Measurements from ENCODE around the gene AFM. TPM values are rescaled to one million over a fixed set of nuclear protein-coding genes. Genes with fewer than 3 reads are reported as not detected.

AFM gene
- total RNA-seq, 1 experiment from 2014 or later, result not detected

DNA sequence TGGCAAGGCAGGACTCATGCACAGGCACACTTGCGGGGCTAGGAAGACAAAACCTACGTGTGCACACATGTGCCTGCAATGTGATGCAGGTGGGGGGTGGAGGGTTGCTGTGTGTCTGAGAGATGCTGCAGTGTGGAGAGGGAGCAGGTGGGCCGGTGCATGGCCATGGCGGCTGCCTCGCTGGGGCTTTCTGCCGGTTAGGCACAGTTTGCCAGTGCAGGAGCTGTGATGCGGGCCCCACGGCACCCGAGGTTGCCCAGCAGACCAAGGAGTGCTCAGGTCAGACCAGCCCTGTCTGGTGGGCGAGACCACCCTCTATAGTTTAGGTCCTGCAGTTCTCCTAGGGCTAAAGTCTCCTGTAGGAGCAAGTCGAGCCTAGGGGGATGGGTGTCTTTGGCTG is 4.4 kb upstream of the AFM start:
- H3K4me3 ChIP-seq, result no peak overlapping the region
- H3K36me3 ChIP-seq, result no peaks in the 10 kb centered on the region
- H3K9me3 ChIP-seq, result no peaks in the 10 kb centered on the region
- no peaks in the 10 kb centered on the region for H3K27me3 ChIP-seq
- DNase-seq, result no peak

DNA sequence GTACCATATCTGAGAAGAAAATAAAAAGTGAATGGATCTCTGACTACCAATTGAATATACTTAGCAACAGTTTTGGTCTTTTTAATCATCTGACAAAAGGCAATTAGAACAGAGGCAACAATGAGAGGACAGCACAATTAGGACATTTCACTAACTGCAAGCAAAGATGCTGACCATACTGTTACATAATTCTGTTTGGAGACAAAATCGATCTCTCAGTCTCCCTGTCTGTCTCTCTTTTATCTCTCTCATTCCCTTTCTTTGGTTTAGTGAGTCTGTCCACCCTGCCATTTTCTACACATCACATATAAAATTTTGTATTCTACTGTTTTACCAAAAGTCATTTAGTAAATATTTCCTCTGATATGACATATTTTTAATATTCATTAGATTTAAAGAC is 2.2 kb upstream of the AFM start:
- Histone ChIP-seq H3K9me3 (no peaks in the 10 kb centered on the region), H3K36me3 (no peaks in the 10 kb centered on the region), H3K4me3 (no peak overlapping the region), H3K27me3 (no peaks in the 10 kb centered on the region)
- DNase-seq, result no peak

- no peaks in the 10 kb centered on the region for H3K27me3 ChIP-seq
- H3K9me3 ChIP-seq, result no peaks in the 10 kb centered on the region
- H3K4me3 ChIP-seq, result no peak overlapping the region
- no peaks in the 10 kb centered on the region for H3K36me3 ChIP-seq
- DNase-seq, result no peak
These were observed 3.5 kb downstream of the AFM start for GRCh38 chr4:73485085-73485484.

DNA sequence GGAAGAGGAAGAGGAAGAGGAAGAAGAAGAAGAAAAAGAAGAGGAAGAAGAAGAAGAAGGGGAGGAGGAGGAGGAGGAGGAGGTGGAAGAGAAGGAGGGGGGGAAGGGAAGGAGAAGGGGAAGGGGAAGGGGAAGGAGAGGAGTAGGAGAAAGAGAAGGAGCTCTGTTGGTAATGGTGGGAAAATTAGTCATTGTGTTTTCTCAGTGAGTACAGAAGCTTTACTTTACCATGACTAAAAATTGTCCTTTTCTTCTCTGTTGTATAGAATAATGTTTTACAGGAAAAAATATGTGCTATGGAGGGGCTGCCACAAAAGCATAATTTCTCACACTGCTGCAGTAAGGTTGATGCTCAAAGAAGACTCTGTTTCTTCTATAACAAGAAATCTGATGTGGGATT is 4.1 kb downstream of the AFM start:
- Histone ChIP-seq H3K4me3 (no peak overlapping the region), H3K27me3 (no peaks in the 10 kb centered on the region), H3K36me3 (no peaks in the 10 kb centered on the region), H3K9me3 (no peaks in the 10 kb centered on the region)
- no peak for DNase-seq

GRCh38 chr4:73486497-73486896 is 5.0 kb downstream of the AFM start:
- Histone ChIP-seq H3K27me3 (no peaks in the 10 kb centered on the region), H3K4me3 (no peak overlapping the region), H3K36me3 (no peaks in the 10 kb centered on the region), H3K9me3 (no peaks in the 10 kb centered on the region)
- no peak for DNase-seq

DNA sequence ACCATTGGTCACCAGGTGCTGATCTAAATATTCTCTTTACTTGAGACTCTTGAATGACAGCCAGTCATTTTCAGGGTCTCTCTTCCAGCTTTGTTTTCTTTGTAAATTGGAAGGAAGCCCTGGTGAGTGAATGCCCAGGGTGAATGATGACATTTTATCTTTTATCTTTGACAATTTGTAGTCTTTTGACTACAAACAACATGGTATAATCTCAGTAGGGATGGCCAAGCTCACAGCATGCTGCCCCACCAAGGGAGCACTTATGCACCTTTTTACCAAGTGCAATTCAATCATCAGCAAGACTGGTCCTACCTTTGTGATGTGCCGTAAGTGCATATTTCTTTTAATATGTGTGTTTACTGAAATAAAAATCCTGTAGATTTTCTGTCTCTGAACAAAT is 5.7 kb downstream of the AFM start:
- no peaks in the 10 kb centered on the region for H3K9me3 ChIP-seq
- H3K27me3 ChIP-seq, result no peaks in the 10 kb centered on the region
- DNase-seq, result no peak
- no peaks in the 10 kb centered on the region for H3K36me3 ChIP-seq
- no peak overlapping the region for H3K4me3 ChIP-seq

- DNase-seq, result no peak
- H3K27me3 ChIP-seq, result no peaks in the 10 kb centered on the region
These were observed 18.6 kb downstream of the AFM start for GRCh38 chr4:73499996-73500765.

GRCh38 chr4:73501664-73502265 is 20.2 kb downstream of the AFM start:
- H3K4me3 ChIP-seq, result no peak overlapping the region
- no peaks in the 10 kb centered on the region for H3K27me3 ChIP-seq
- H3K36me3 ChIP-seq, result no peaks in the 10 kb centered on the region
- no peaks in the 10 kb centered on the region for H3K9me3 ChIP-seq
- no peak for DNase-seq

More at GRCh38 chr4:73499996-73500765, 18.6 kb downstream of the AFM start:
- Histone ChIP-seq H3K36me3 (no peaks in the 10 kb centered on the region), H3K9me3 (no peaks in the 10 kb centered on the region), H3K4me3 (peak overlapping the region; percentile 21)

DNA sequence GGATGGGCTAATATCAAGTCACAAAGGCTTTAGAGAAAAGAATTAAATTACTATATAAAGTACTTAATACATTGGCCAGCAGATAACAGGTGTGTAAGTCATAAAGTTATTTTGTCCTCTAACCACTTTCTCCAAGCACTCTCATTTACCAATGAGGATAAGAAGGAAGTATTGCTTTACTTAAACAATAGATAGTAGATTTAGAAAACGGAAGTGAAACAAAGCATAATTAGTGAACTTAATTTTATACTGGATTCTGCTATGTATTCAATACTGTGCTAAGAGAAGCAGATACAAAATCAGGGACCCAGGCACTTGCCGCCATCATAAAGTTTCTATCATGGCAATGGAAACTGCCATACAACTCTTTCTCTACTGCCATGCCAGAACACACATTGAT is 24.0 kb downstream of the AFM start:
- Histone ChIP-seq H3K9me3 (no peaks in the 10 kb centered on the region), H3K27me3 (no peaks in the 10 kb centered on the region), H3K4me3 (no peak overlapping the region), H3K36me3 (no peaks in the 10 kb centered on the region)
- no peak for DNase-seq

DNA sequence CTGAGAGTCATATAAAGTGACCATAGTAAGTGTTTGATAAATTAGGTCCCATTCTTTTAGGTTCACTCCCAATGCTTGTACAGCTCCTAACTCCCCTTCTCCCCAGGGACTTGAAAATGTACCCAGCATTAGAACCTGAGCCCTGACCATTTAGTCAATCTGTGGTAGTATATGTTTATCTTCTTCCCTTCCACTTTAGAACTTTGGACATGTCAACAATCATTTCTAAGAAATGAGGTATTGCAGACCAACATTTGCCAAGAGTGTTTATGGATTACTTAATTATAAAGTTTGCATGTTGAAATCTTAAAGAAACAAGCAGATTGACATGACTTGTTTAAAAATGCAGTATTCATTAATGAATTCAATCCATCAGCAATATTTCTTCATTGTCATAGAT is 26.0 kb downstream of the AFM start:
- Histone ChIP-seq H3K4me3 (no peak overlapping the region), H3K27me3 (no peaks in the 10 kb centered on the region), H3K36me3 (no peaks in the 10 kb centered on the region), H3K9me3 (no peaks in the 10 kb centered on the region)
- DNase-seq, result no peak

DNA sequence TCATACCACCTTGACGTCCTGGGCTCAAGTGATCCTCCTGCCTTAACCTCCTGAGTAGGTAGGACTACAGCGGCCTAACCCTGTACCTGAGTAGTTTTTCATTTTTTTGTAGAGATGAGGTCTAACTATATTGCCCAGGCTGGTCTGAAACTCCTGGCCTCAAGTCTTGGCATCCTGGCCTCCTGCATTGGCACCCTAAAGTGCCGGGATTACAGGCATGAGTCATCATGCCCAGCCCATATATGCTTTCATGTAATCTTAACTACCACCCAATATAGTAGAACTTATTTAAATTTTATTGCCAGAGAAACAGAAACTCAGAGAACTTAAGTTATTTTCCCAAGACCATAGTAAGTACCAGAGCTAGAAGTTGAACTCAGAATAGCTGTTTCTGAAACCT is 27.1 kb downstream of the AFM start:
- H3K9me3 ChIP-seq, result no peaks in the 10 kb centered on the region
- DNase-seq, result peak; percentile 48
- H3K36me3 ChIP-seq, result no peaks in the 10 kb centered on the region
- no peak overlapping the region for H3K4me3 ChIP-seq
- no peaks in the 10 kb centered on the region for H3K27me3 ChIP-seq

GRCh38 chr4:73518340-73518739 is 36.8 kb downstream of the AFM start:
- no peaks in the 10 kb centered on the region for H3K36me3 ChIP-seq
- no peaks in the 10 kb centered on the region for H3K9me3 ChIP-seq
- no peaks in the 10 kb centered on the region for H3K27me3 ChIP-seq
- no peak overlapping the region for H3K4me3 ChIP-seq
- DNase-seq, result no peak

DNA sequence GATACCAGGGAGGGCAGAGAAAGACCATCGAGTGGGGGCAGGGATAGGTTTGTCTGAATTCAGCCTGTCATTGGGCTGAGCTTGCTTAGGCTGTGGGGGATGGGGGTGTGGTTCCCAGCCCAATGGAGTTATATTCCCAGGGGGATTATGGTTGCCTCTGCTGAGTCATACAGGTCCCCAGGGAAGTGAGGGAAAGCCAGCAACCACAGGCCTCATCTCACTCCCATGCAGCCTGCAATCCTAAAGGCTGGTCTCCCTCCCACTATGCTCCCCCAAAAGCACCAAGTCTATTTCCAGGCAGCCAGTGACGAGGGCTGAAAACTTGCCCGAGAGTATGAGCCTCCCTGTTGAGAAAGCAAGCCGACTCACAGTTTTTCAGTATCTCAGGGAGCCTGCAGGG is 39.3 kb downstream of the AFM start:
- no peaks in the 10 kb centered on the region for H3K9me3 ChIP-seq
- peak; percentile 32 for DNase-seq
- no peaks in the 10 kb centered on the region for H3K36me3 ChIP-seq
- no peaks in the 10 kb centered on the region for H3K27me3 ChIP-seq
- H3K4me3 ChIP-seq, result no peak overlapping the region

DNA sequence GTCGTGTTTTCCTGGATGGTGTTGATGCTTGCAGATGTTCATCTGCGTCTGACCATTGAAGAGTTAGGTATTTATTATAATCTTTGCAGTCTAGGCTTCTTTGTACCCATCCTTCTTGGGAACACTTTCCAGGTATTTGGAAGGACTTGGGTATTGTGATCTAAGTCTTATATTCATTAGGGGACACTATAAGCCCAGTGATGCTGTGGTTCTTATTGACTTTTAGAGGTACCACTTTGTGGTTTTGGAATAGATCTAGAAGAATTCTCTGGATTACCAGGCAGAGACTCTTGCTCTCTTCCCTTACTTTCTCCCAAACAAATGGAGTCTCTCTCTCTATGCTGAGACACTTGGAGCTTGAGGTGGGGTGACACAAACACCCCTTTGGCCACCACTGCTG is 41.6 kb downstream of the AFM start:
- DNase-seq, result no peak
- Histone ChIP-seq H3K9me3 (no peaks in the 10 kb centered on the region), H3K4me3 (no peak overlapping the region), H3K27me3 (no peaks in the 10 kb centered on the region), H3K36me3 (no peaks in the 10 kb centered on the region)

- H3K36me3 ChIP-seq, result no peaks in the 10 kb centered on the region
- H3K4me3 ChIP-seq, result no peak overlapping the region
- H3K27me3 ChIP-seq, result no peaks in the 10 kb centered on the region
- no peak for DNase-seq
- H3K9me3 ChIP-seq, result no peaks in the 10 kb centered on the region
These were observed 44.1 kb downstream of the AFM start for GRCh38 chr4:73525611-73526010.

DNA sequence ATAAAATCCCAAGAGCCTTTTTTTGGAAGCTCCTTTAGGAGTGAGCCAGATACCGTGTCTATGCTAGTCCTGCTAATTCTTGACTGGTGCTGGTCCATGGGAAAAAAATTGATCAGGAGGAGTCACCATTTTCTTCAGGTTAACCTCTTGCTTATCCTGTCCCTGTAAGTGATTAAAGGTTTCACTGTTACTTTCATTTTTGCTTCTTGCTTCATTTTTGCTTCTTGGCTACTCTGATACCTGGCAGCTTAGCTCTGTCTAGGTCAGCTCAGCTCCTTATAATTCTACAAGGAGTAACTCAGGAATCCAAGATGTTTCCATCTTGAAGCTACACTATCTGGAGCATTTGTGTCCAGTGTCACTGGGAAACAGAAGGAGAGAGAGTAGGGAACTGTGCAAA is 45.7 kb downstream of the AFM start:
- Histone ChIP-seq H3K27me3 (no peaks in the 10 kb centered on the region), H3K36me3 (no peaks in the 10 kb centered on the region), H3K4me3 (no peak overlapping the region), H3K9me3 (no peaks in the 10 kb centered on the region)
- no peak for DNase-seq

- Histone ChIP-seq H3K9me3 (no peaks in the 10 kb centered on the region), H3K27me3 (no peaks in the 10 kb centered on the region), H3K36me3 (no peaks in the 10 kb centered on the region), H3K4me3 (no peak overlapping the region)
- DNase-seq, result no peak
These were observed 46.6 kb downstream of the AFM start for GRCh38 chr4:73528171-73528570.

Measured in MG63 (cell line).